Measurements from ENCODE around the gene FXYD5. TPM values are rescaled to one million over a fixed set of nuclear protein-coding genes. Genes with fewer than 3 reads are reported as not detected.

Gene FXYD5
- total RNA-seq, 1 experiment from 2014 or later = 123 TPM

DNA sequence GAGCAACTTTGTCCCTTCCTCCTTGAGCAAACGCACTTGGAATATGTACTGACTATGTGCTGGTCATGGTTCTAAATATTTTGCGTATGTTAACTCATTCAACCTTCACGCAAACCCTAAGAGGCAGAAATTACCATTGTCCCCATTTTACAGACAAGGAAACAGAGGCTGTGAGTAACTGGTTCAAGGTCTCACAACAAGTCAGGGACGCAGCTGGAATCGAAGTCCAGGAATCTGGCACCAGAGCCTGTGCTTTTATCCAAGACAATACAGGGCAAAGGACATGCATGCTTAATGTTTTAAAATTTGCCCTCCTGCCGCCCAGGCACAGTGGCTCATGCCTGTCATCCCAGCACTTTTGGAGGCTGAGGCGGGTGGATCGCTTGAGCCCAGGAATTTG, 5.1 kb downstream of the FXYD5 start:
- intact Hi-C loops (cut with micrococcal nuclease) = loop anchor here (5.0 kb wide), 1 partner anchor 88 kb away; the partner anchor contains the start of gene LSR
- Histone ChIP-seq H3K79me2 (ENCODE audit: insufficient read depth, low read length) (peaks cover 27% of the 10 kb centered on the region; the same call in 1 of the 2 replicates), H3K9ac (ENCODE audit: low read length) (no peak overlapping the region), H3K27ac (ENCODE audit: low read depth, low read length) (no peak overlapping the region), H2AFZ (ENCODE audit: low read depth, low read length, poor library complexity, severe bottlenecking) (no peak overlapping the region), H3K36me3 (ENCODE audit: control insufficient read depth in 1 of 2, insufficient read depth in 2 of 2, low read length in 2 of 2) (peaks cover 13 to 58% of the 10 kb centered on the region in 2 experiments), H3K4me3 (replicated peaks in 1 of 2; ENCODE audit: low read depth in 1 of 2, low read length in 2 of 2) (no peak overlapping the region), H3K27me3 (ENCODE audit: insufficient read depth, low read length) (no peaks in the 10 kb centered on the region), H3K4me1 (ENCODE audit: control insufficient read depth in 1 of 2, insufficient read depth in 2 of 2, low read length in 2 of 2) (peaks cover 28 to 50% of the 10 kb centered on the region in 2 experiments), H4K20me1 (ENCODE audit: insufficient read depth) (no peaks in the 10 kb centered on the region), H3K9me2 (ENCODE audit: insufficient read depth) (no peaks in the 10 kb centered on the region), H3K4me2 (ENCODE audit: low read length) (no peak overlapping the region), H3K9me3 (ENCODE audit: control insufficient read depth in 1 of 2, insufficient read depth in 1 of 2, low read depth in 1 of 2, low read length in 2 of 2) (peaks cover 0 to 4% of the 10 kb centered on the region in 2 experiments; a peak in 1 of 4 replicates)
- no TSS peak for BruUV-seq (replicated peaks)
- no peak for TF ChIP-seq POLR2AphosphoS5 (IDR thresholded peaks at IDR 0.05; ENCODE audit: low read depth, low read length)
- TF ChIP-seq CBX3 (IDR thresholded peaks at IDR 0.05; ENCODE audit: low read depth) = no peak
- TF ChIP-seq SRF (IDR thresholded peaks at IDR 0.05; ENCODE audit: low read depth) = no peak
- no peak for TF ChIP-seq EGR1 (IDR thresholded peaks at IDR 0.05; ENCODE audit: low read depth)
- TF ChIP-seq ZFX (IDR thresholded peaks at IDR 0.05) = no peak
- no peak for TF ChIP-seq JUND (IDR thresholded peaks at IDR 0.05)
- TF ChIP-seq, protein P1, sequence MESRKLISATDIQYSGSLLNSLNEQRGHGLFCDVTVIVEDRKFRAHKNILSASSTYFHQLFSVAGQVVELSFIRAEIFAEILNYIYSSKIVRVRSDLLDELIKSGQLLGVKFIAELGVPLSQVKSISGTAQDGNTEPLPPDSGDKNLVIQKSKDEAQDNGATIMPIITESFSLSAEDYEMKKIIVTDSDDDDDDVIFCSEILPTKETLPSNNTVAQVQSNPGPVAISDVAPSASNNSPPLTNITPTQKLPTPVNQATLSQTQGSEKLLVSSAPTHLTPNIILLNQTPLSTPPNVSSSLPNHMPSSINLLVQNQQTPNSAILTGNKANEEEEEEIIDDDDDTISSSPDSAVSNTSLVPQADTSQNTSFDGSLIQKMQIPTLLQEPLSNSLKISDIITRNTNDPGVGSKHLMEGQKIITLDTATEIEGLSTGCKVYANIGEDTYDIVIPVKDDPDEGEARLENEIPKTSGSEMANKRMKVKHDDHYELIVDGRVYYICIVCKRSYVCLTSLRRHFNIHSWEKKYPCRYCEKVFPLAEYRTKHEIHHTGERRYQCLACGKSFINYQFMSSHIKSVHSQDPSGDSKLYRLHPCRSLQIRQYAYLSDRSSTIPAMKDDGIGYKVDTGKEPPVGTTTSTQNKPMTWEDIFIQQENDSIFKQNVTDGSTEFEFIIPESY (IDR thresholded peaks at IDR 0.05; ENCODE audit: extremely low read depth, insufficient replicate concordance, low read length) = no peak
- no peak for TF ChIP-seq SIN3A (IDR thresholded peaks at IDR 0.05; ENCODE audit: low read depth)
- no peak for TF ChIP-seq SP1 (IDR thresholded peaks at IDR 0.05; ENCODE audit: low read depth)
- no peak for TF ChIP-seq ELF1 (IDR thresholded peaks at IDR 0.05; ENCODE audit: borderline replicate concordance, low read depth)
- TF ChIP-seq POLR2A (IDR thresholded peaks at IDR 0.05; ENCODE audit: borderline replicate concordance, extremely low read depth, insufficient read depth, insufficient read length) = no peak
- TF ChIP-seq, protein P2, sequence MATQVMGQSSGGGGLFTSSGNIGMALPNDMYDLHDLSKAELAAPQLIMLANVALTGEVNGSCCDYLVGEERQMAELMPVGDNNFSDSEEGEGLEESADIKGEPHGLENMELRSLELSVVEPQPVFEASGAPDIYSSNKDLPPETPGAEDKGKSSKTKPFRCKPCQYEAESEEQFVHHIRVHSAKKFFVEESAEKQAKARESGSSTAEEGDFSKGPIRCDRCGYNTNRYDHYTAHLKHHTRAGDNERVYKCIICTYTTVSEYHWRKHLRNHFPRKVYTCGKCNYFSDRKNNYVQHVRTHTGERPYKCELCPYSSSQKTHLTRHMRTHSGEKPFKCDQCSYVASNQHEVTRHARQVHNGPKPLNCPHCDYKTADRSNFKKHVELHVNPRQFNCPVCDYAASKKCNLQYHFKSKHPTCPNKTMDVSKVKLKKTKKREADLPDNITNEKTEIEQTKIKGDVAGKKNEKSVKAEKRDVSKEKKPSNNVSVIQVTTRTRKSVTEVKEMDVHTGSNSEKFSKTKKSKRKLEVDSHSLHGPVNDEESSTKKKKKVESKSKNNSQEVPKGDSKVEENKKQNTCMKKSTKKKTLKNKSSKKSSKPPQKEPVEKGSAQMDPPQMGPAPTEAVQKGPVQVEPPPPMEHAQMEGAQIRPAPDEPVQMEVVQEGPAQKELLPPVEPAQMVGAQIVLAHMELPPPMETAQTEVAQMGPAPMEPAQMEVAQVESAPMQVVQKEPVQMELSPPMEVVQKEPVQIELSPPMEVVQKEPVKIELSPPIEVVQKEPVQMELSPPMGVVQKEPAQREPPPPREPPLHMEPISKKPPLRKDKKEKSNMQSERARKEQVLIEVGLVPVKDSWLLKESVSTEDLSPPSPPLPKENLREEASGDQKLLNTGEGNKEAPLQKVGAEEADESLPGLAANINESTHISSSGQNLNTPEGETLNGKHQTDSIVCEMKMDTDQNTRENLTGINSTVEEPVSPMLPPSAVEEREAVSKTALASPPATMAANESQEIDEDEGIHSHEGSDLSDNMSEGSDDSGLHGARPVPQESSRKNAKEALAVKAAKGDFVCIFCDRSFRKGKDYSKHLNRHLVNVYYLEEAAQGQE (IDR thresholded peaks at IDR 0.05; ENCODE audit: low read depth) = no peak
- TF ChIP-seq FOSL1 (IDR thresholded peaks at IDR 0.05; ENCODE audit: low read depth) = no peak
- no peak for TF ChIP-seq YY1 (IDR thresholded peaks at IDR 0.05; ENCODE audit: extremely low read depth, insufficient replicate concordance, low read depth, low read length)
- DNase-seq (ENCODE audit: low read depth, low spot score) (no peak), ATAC-seq (no peak)
- ChIA-PET CTCF (no interaction called here), POLR2A (no interaction called here), RAD21 (ENCODE audit: low non-redundant PET in 1 of 2, low total read pairs in 2 of 2, uncharacterized antibody in 2 of 2, unreplicated experiment in 2 of 2) (no interaction called here)
